GM12878 (cell line): ENCODE results near the gene TCF4. TPM values are rescaled to one million over a fixed set of nuclear protein-coding genes. Genes with fewer than 3 reads are reported as not detected.
A peak's percentile ranks its signal among the peaks of the same experiment; 100 is the strongest.

ENCODE experiments used
- ATAC-seq: fragments of 200-7000 bp; cut with Tn5 transposase; 3 replicates; pipeline ENCODE4 v1.9.1; 2020; ENCODE audit warnings: mild to moderate bottlenecking, moderate library complexity
- BruUV-seq: library from RNA; stranded (reverse); fragments of 400-500 nt; replicated peaks from 2 replicates; lab custom pipeline; 2021; lab: Mats Ljungman, UMichigan
- CTCF ChIA-PET: fragments of 300-600 bp; sonication (Branson Sonifier 250); formaldehyde crosslinking; extraction: SDS; loops from one replicate; lab custom pipeline; 2021; ENCODE audit warnings: inconsistent platforms; lab: Yijun Ruan, JAX
- POLR2A ChIA-PET: fragments of 350-600 bp; formaldehyde crosslinking; extraction: SDS; loops from one replicate; lab custom pipeline; 2021; ENCODE audit warnings: inconsistent platforms; lab: Charles Lee
- RAD21 ChIA-PET: fragments of 300-600 bp; sonication (Branson Sonifier 250); formaldehyde crosslinking; loops from one replicate; lab custom pipeline; 2023; ENCODE audit warnings: antibody characterized with exemption; ENCODE audit not compliant: unreplicated experiment; lab: Charles Lee
- SMC1A ChIA-PET: fragments of 300-600 bp; sonication (Branson Sonifier 250); formaldehyde crosslinking; loops from one replicate; lab custom pipeline; 2023; ENCODE audit not compliant: unreplicated experiment, uncharacterized antibody; lab: Charles Lee
- DNase-seq: peaks from one replicate; pipeline ENCODE4 v3.0.0-alpha.2; 2011; ENCODE audit warnings: low read depth, low spot score
- FAIRE-seq: peaks from 3 replicates; lab custom pipeline; 2011; peaks lifted over from hg19 to GRCh38; lab: Jason Lieb, UNC
- H2AFZ ChIP-seq: 2 replicates; pipeline ENCODE4 v1.6.0; 2011; ENCODE audit warnings: low read depth, low read length, control low read depth; ENCODE audit not compliant: control insufficient read depth
- H3K27ac ChIP-seq: 2 replicates; pipeline ENCODE4 v1.5.1; 2011; ENCODE audit warnings: control low read depth; ENCODE audit not compliant: control insufficient read depth, insufficient read depth
- H3K27me3 ChIP-seq, 2 experiments: replicated peaks in 1 of 2; 2 replicates each; pipeline versions ENCODE4 v1.6.0 to v1.6.1; 2011; ENCODE audit warnings: low read length in 1 of 2; ENCODE audit not compliant: control insufficient read depth in 2 of 2, insufficient read depth in 2 of 2
- H3K36me3 ChIP-seq, 2 experiments: 2 replicates each; pipeline ENCODE4 v1.5.1; 2011; ENCODE audit warnings: low read length in 1 of 2; ENCODE audit not compliant: control insufficient read depth in 2 of 2, insufficient read depth in 2 of 2
- H3K4me1 ChIP-seq: 2 replicates; pipeline ENCODE4 v1.6.1; 2011; ENCODE audit warnings: mild to moderate bottlenecking, low read length, moderate library complexity, mixed read lengths; ENCODE audit not compliant: control insufficient read depth, insufficient read depth
- H3K4me2 ChIP-seq: 2 replicates; pipeline ENCODE4 v1.6.0; 2011; ENCODE audit warnings: control low read depth; ENCODE audit not compliant: control insufficient read depth, insufficient read depth
- H3K4me3 ChIP-seq: fragments of 200-600 bp; sonication (generic); 2 replicates; pipeline ENCODE4 v1.5.1; 2016
- H3K79me2 ChIP-seq: 2 replicates; pipeline ENCODE4 v1.6.0; 2011; ENCODE audit warnings: low read length; ENCODE audit not compliant: control insufficient read depth, insufficient read depth
- H3K9ac ChIP-seq: 2 replicates; pipeline ENCODE4 v1.8.0; 2011; ENCODE audit warnings: low read length, control low read depth, mixed read lengths; ENCODE audit not compliant: control insufficient read depth, insufficient read depth
- H3K9me3 ChIP-seq: replicated peaks from 3 replicates; pipeline ENCODE4 v1.5.1; 2011; ENCODE audit warnings: mild to moderate bottlenecking, low read length; ENCODE audit not compliant: control insufficient read depth, insufficient read depth
- H4K20me1 ChIP-seq: 2 replicates; pipeline ENCODE4 v1.6.0; 2011; ENCODE audit not compliant: control insufficient read depth, insufficient read depth
- ATF2 ChIP-seq: IDR thresholded peaks from 2 replicates; pipeline ENCODE4 v1.6.1; 2012; ENCODE audit warnings: low read length, inconsistent platforms
- CREM ChIP-seq: IDR thresholded peaks from 2 replicates; pipeline ENCODE4 v1.6.1; 2014; ENCODE audit warnings: antibody characterized with exemption, low read depth
- HDAC2 ChIP-seq: fragments of 200-600 bp; sonication (generic); IDR thresholded peaks from 2 replicates; pipeline ENCODE4 v1.6.1; 2017
- MEF2A ChIP-seq: IDR thresholded peaks from 2 replicates; pipeline ENCODE4 v1.6.1; 2011; ENCODE audit warnings: low read depth, mild to moderate bottlenecking, low read length, moderate library complexity; ENCODE audit not compliant: insufficient read depth
- NFIC ChIP-seq: IDR thresholded peaks from 2 replicates; pipeline ENCODE4 v1.6.1; 2012; ENCODE audit warnings: low read depth, mild to moderate bottlenecking, inconsistent platforms, low read length, moderate library complexity
- RAD21 ChIP-seq: IDR thresholded peaks from 2 replicates; pipeline ENCODE4 v1.6.1; 2011; ENCODE audit warnings: mild to moderate bottlenecking, low read depth, low read length, moderate library complexity; ENCODE audit not compliant: insufficient read depth
- RELB ChIP-seq: fragments of 450-650 bp; IDR thresholded peaks from 2 replicates; pipeline ENCODE4 v1.6.1; 2017; ENCODE audit warnings: low read depth, mild to moderate bottlenecking, moderate library complexity
- REST ChIP-seq: IDR thresholded peaks from 2 replicates; pipeline ENCODE4 v1.6.1; 2012; ENCODE audit warnings: mild to moderate bottlenecking, low read depth, low read length
- STAT3 ChIP-seq: IDR thresholded peaks from 2 replicates; pipeline ENCODE4 v1.6.1; 2011; ENCODE audit warnings: low read depth, low read length, improper control_type of control experiment
- SUPT20H ChIP-seq: IDR thresholded peaks from 2 replicates; pipeline ENCODE4 v1.6.1; 2011; ENCODE audit warnings: low read depth, mild to moderate bottlenecking, low read length, moderate library complexity, borderline replicate concordance; ENCODE audit not compliant: control insufficient read depth
- TAF1 ChIP-seq: IDR thresholded peaks from 2 replicates; pipeline ENCODE4 v1.6.1; 2011; ENCODE audit warnings: mild to moderate bottlenecking, low read depth, low read length, borderline replicate concordance
- WRNIP1 ChIP-seq: IDR thresholded peaks from 2 replicates; pipeline ENCODE4 v1.6.1; 2011; ENCODE audit warnings: low read depth, low read length, improper control_type of control experiment, borderline replicate concordance
- YY1 ChIP-seq: IDR thresholded peaks from 2 replicates; pipeline ENCODE4 v1.6.1; 2011; ENCODE audit warnings: low read depth, mild to moderate bottlenecking, low read length
- ZBED1 ChIP-seq: IDR thresholded peaks from 2 replicates; pipeline ENCODE4 v1.6.1; 2016; ENCODE audit warnings: borderline replicate concordance
- ZNF274 ChIP-seq: IDR thresholded peaks from one replicate; pipeline ENCODE4 v1.8.0; 2011; ENCODE audit not compliant: insufficient read length, insufficient read depth
- WGBS: methylation state at CpG from one replicate; pipeline ENCODE4 v1.1.6; 2016; ENCODE audit warnings: low lambda C conversion rate; ENCODE audit not compliant: insufficient replicate concordance, insufficient coverage; ENCODE audit errors: missing lambda C conversion rate; 5-methylcytosine and 5-hydroxymethylcytosine counted together
- in situ Hi-C: fragments of 300-500 bp; cut with MboI; formaldehyde crosslinking; loops from 9 replicates; pipeline ENCODE4 v1.14.3; 2018; ENCODE audit warnings: mixed read lengths
- intact Hi-C: fragments of 100-400 bp; cut with micrococcal nuclease; formaldehyde crosslinking; loops from one replicate; pipeline ENCODE4 v1.14.2; 2022; ENCODE audit not compliant: unreplicated experiment
- polyA plus RNA-seq, 11 experiments: library from polyadenylated mRNA; depleted of rRNA in 4 of 11; unstranded in 6 of 11; stranded (reverse) in 5 of 11; fragments of >200 nt; fragmentation: Nextera tagmentation in 4 of 11; fragmentation: Illumina TruSeq in 1 of 11; extraction: Ambion mirVana in 4 of 11; extraction: Trizol in 1 of 11; gene quantifications; 1 replicate in 1 of 11; 2 replicates in 10 of 11; pipeline versions ENCODE4 v1.2.1 to v1.2.3, GENCODE V29; 2011 to 2016; ENCODE audit warnings: inconsistent platforms in 2 of 11, missing spikeins in 2 of 11, low read depth in 1 of 11
- total RNA-seq, 4 experiments: library from RNA; depleted of rRNA in 3 of 4; stranded (reverse); fragments of >200 nt in 3 of 4; fragmentation: Illumina TruSeq in 1 of 4; extraction: Trizol in 1 of 4; gene quantifications; 2 replicates each; pipeline versions ENCODE4 v1.2.1 to v1.2.3, GENCODE V29; 2013 to 2021

TCF4 gene
- total and polyA plus RNA-seq, 10 of the 15 experiments (the other 5 are each of a cell fraction or from before 2014, with no cell fraction given): 15.2 to 94.0 (median 31.5) TPM

GRCh38 chr18:55509631-55510324, 78.2 kb downstream of the TCF4 start:
- Histone ChIP-seq H3K79me2 (no peaks in the 10 kb centered on the region), H3K9me3 (no peaks in the 10 kb centered on the region), H3K27me3 (no peaks in the 10 kb centered on the region), H3K36me3 (no peaks in the 10 kb centered on the region), H2AFZ (peak overlapping the region; percentile 88), H4K20me1 (no peaks in the 10 kb centered on the region), H3K4me3 (peak overlapping the region; percentile 37; the same call in 1 of the 2 replicates), H3K27ac (peak overlapping the region; percentile 52), H3K4me2 (peak overlapping the region; percentile 66), H3K9ac (no peak overlapping the region; the same call in 1 of the 2 replicates), H3K4me1 (no peaks in the 10 kb centered on the region)
- no peak for FAIRE-seq
- ATAC-seq: peak; percentile 53
- in situ Hi-C loops (loop anchor here (10.0 kb wide), 1 partner anchor 275 kb away; no protein-coding TSS in a partner anchor), intact Hi-C loops (loop anchor here (10.0 kb wide), 1 partner anchor 275 kb away; no protein-coding TSS in a partner anchor)
- ChIA-PET CTCF (interaction anchor here (1.0 kb wide), 1 partner anchor 12 kb away, joined by 4 read pairs; no protein-coding TSS in a partner anchor), POLR2A (no interaction called here), SMC1A (interaction anchor here (0.7 kb wide), 1 partner anchor 275 kb away, joined by 3 read pairs; no protein-coding TSS in a partner anchor), RAD21 (no interaction called here)
- no TSS peak for BruUV-seq
- 0% methylated on average over 4 of the region's 4 CpGs for WGBS
- DNase-seq: peak; percentile 17
- TF ChIP-seq RELB (no peak), CREM (no peak), WRNIP1 (no peak), ATF2 (peak; percentile 49; the same call in 1 of the 2 replicates), ZNF274 (no peak), TAF1 (no peak), MEF2A (peak; percentile 61; the same call in 1 of the 2 replicates), REST (no peak), HDAC2 (no peak), RAD21 (no peak), SUPT20H (no peak), STAT3 (no peak), YY1 (peak; percentile 43; the same call in 1 of the 2 replicates), NFIC (0 out of 2 replicates have a peak, but pooled peaks have one; percentile 18), ZBED1 (no peak)
